NCI-H1930 (cell line): Measurements from ENCODE around the gene PLEKHG2.
"Not testable (repeated sequence)": the region's sequence is repeated elsewhere in the genome, so short reads cannot be mapped to it uniquely, and the experiment has no call there.

Experiments used
- DNase-seq, 2 experiments: peaks; one replicate each; lab custom pipeline; 2025; lab: John Stamatoyannopoulos, UW

The PLEKHG2 gene

DNA sequence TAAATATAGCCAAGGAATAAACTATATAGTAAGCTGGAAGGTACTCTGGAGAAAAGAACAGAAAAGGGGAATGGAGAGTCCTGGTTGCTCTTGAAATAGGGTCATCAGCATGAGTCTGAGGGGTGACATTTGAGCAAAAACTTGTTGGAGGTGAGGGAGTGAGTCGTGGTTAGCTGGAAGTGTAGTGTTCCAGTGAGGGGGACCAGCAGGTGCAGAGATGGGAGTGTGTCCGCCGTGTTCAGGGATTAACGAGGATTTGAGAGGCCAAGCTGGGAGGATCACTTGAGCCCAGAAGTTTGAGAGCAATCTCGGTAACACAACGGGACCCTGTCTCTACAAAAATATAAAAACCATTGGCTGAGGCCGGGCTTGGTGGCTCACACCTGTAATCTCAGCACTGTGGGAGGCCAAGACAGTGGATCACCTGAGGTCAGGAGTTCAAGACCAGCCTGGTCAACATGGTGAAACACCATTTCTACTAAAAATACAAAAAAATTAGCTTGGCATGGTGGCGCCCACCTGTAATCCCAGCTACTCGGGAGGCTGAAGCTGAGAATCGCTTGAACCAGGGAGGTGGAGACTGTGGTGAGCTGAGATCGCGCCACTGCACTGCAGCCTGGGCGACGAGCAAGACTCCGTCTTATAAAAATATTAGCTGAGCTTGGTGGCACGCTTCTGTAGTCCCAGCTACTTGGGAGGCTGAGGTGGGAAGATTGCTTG lies 34.1 kb downstream of the PLEKHG2 start:
- no peak for DNase-seq

DNA sequence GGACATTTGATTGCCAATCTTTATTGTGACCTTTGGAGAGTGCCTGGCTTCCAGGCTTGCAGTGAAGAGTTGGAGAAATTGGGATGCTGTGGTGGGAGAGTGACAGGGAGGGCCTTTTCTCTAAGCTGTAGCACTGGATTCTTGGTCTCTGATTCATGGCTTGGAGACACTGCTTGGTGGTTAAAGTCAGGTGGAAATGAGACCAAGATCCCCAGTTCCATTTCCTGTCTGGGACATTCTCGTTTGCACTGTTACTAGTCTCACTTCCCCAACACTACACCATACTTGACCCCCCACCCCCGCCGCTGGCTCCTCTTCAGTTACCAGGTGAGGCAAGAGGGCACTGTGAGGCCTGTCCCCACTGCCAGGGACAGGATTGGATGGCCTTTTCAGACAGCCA lies 35.8 kb downstream of the PLEKHG2 start:
- DNase-seq = no peak

DNA sequence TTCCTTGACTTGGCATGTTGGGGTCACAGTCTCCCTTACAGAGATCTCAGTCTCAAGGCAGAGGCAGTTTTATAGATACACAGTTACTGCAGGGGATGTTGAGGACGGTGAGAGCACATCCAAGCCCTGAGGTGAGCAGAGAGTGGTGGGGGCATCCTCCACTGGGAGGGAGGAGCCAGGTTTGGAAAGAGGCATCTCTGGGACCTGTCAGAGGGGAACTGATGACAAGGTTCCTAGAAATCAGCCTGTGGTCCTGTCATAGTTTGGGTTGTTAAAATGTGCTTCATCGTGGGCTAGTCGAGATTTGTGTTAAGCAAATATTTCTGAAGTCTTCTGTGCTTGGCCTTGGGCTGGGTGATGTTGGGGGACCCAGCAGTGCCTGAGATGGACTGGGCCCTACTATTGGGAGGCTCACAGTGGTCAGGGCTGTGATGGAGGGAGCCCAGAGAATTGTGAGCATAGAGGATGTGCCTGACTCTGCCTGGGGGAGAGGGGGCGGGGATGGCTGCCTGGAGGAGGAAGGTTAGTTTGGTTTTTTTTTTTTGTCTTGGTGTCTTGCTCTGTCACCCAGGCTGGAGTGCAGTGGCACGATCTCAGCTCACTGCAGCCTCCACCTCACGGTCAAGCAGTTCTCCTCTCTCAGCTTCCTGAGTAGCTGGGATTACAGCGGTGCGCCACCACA lies 36.8 kb downstream of the PLEKHG2 start:
- no peak for DNase-seq

DNA sequence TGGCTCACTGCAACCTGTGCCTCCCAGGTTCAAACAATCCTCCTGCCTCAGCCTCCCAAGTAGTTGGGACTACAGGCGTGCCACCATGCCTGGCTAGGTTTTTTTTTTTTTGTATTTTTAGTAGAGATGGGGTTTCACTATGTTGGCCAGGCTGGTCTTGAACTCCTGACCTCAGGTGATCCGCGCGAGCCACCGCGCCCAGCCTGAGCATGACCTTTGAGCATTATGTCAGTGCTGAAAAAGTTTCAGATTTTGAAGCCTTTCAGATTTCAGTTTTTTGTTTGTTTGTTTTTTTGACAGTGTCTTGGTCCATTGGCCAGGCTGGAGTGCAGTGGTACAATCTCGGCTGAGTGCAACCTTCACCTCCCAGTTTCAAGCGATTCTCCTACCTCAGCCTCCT lies 38.8 kb downstream of the PLEKHG2 start:
- DNase-seq = not testable (repeated sequence)

DNA sequence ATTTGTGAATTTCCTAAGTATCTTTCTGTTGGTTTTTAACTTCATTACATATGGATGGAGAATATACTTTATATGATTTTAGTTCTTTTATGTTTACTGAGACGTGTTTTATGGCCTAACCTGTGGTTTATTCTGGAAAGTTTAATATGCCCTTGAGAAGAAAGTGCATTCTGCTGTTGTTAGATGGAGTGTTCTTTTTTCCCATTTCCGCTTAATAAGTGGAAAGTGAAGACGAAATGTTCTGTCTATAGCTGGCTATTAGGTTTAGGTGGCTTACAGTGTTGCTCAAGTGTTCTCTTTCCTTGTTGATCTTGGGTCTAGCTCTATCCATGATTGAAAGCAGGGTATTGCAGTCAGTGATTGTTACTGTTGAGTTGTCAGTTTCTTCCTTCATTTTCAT lies 50.9 kb downstream of the PLEKHG2 start:
- no peak for DNase-seq

DNA sequence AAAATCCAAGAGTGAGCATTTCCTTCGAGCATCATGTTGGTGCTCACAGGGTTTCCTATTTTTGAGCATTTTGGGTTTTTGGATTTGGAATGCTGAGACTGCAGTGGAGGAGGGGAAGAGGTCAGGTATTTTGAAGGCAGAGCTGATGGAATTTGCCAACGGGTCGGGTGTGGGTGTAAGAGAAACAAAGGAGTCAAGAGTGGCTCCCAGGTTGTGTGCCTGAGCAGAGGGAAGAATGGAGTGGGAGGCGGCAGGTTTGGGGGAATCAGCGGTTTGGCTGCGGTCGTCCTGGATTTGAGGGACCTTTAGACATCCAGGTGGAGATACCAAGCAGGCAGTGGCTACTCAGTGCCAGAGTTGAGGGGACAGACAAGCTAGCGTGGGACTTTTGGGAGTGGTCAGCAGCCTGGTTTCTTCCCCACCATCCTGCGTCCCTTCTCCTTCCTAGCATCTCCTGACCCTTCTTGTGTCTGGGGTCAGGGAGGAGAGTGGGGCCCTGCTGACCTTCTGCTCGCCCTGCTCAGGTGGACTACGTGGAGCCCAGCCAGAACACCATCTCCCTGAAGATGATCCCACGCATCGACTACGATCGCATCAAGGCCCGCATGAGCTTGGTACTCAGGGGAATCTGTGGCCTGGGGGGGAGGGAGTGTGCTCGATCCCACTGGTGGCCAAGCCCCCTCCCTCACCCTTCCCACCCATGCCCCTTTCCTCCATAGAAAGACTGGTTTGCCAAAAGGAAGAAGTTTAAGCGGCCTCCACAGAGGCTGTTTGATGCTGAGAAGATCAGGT lies 53.7 kb downstream of the PLEKHG2 start:
- DNase-seq = no peak

DNA sequence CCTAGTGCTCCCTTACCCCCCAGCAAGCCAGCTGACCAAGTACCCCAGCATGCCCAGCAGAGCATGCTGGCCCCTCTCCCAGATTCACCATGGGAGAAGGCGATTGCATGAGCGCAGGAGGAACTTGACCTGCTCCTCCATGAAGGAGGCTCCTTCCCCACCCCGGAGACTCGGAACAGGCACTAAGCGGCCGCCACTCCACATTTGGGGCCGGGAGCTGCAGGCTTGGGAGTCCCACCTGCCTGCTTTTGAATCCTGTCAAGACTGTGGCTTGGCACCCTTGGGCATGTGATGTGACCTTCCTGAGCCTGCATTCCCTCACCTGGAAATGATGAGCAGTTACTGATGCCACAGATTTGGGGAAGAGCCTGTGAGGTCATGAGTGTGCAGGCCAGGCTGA lies 55.5 kb downstream of the PLEKHG2 start:
- no peak for DNase-seq

DNA sequence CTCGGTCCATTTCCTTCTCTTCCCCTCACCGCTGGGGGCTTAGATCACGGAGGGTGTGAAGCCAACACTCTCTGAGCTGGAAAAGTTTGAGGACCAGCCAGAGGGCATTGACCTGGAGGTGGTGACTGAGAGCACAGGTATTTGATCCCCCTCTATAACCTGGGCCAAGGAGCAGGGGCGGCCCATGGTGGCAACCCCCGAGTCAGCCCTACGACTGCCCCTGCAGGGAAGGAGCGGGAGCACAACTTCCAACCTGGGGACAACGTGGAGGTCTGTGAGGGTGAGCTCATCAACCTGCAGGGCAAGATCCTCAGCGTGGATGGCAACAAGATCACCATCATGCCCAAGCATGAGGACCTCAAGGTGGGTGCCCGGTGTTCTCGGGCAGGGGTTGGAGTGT lies 56.6 kb downstream of the PLEKHG2 start:
- no peak for DNase-seq

DNA sequence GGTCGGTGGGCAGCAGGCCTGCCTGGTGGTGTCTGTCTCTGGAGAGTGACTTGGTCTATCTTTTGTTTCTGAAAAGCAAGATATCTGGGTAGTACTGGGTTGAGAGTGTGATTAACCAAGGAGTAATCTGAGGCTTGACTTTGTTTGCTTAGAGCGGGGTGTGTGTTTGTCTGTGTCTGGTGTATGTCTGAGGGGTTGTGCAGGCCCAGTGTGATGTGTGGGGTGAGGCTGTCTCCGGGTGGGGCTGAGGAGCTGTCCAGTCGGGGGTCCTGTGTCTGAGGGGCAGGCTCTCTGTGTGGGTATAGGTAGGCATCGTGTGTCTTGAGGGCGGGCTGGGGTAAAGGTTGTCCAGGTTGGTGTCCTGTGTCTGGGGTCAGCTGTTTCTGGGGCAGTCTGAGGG lies 57.1 kb downstream of the PLEKHG2 start:
- no peak for DNase-seq

DNA sequence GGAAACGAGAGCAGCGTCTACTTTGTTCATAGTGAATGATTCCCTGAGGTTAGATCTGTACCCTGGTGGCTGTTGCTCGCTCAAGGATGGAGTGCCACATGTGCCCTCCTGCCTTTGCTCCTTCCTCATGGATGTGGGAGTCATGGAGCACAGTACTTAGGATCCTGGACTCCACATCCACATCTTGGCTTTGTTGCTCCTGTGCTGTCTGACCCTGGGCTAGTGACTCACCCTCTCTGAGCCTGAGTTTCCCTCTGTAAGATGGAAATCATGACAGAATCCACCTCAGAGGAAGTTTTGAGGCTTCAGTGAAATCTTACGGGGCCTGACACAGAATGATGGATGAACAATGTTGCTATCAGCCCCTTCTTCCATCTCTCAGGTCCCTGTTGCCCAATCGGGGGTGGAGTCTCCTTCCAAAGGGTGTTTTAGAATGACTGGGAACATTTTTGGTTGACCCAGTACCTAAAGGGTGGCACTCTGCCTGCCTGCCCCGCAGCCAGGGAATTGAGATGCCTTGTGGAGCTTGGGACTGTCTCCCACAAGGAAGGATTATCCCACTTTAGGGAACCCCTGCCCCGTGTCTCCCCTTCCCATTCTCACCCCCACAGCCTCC lies 58.4 kb downstream of the PLEKHG2 start:
- no peak for DNase-seq

DNA sequence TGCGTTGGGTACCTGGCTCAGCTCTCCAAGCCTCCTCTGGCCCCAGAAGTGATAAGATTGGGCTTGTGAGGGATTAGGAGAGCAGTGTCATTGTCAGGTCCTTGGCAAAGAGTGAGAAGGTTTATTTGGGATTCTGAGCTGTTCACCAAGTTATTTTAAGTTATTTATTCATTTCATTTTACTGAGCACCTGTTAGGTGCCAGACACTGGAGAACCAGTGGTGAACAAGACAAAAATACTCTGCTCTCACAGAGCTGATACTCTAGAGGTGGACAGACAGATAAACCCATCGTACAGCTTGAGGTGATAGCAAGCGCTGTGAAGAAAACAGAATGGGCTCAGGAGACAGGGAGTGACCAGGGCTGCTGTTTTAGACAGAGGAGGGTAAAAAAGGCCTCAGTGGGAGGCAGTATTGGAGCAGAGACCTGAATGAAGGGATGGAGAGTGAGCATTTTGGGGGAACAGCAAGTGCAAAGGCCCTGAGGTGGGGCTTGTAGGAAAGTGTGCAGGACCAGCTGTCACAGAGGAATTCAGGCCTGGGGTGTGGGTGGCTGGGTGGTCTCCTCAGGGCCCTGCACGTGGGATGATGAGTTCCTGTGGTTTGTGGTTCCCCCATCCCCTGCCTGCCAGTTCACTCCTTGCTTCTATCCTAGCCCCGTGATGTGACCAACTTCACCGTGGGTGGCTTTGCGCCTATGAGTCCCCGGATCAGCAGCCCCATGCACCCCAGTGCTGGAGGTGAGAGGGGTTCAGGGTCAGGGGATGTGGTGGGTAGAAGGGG lies 59.5 kb downstream of the PLEKHG2 start:
- DNase-seq = no peak

DNA sequence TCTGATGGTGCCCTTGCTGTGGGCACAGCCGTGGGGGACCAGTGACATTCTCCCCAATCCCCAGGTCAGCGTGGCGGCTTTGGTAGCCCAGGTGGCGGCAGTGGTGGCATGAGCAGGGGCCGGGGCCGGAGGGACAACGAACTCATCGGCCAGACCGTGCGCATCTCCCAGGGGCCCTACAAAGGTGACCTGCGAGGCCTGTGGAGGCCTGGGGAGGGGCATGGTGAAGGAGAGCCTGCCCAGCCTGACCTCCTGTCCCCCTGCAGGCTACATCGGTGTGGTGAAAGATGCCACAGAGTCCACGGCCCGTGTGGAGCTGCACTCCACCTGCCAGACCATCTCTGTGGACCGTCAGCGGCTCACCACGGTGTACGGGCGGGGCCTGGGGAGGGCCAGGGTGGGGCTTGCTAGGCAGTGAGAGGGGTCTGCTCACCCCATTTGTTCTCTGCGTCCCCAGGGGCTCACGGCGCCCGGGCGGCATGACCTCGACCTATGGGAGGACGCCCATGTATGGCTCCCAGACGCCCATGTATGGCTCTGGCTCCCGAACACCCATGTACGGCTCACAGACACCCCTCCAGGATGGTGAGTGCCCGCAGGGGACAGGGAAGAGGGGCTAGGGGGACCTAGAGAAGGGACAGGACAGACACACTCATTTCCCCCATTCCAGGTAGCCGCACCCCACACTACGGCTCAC lies 60.4 kb downstream of the PLEKHG2 start:
- DNase-seq = no peak

DNA sequence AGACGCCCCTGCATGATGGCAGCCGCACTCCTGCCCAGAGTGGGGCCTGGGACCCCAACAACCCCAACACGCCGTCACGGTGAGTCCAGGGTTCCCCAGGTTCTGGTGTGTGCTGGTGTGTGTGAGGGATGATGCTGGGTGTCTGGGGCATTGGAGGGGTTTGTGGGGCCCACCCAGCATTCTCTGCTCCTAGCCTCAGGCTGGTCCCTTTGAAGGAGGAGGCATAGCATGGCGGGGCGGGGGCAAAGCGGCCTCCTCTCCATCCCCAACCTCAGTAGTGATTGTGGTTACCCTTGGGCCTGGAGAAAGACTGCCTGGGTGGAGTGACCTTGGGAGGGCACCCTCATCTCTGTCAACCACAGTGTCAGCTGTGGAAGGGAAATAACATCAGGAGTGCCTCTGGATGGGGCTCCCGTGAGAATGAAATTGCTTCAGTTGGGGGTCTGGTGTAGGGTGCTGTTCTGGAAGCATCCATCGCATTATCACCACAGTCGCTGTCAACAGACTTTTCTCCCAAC lies 61.0 kb downstream of the PLEKHG2 start:
- DNase-seq = no peak

DNA sequence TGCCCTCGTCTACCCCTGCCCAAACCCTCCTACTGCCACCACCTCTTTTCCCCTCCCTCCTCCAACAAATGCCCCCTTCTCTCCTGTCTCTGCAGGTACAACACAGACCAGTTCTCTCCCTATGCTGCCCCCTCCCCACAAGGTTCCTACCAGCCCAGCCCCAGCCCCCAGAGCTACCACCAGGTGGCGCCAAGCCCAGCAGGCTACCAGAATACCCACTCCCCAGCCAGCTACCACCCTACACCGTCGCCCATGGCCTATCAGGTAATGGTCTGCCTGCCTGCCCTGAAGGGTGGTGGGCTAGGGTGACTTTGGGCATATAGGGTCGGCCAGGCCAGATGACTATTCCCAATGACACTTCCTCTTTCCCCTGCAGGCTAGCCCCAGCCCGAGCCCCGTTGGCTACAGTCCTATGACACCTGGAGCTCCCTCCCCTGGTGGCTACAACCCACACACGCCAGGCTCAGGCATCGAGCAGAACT lies 61.7 kb downstream of the PLEKHG2 start:
- DNase-seq = peak; percentile 26 to 54

DNA sequence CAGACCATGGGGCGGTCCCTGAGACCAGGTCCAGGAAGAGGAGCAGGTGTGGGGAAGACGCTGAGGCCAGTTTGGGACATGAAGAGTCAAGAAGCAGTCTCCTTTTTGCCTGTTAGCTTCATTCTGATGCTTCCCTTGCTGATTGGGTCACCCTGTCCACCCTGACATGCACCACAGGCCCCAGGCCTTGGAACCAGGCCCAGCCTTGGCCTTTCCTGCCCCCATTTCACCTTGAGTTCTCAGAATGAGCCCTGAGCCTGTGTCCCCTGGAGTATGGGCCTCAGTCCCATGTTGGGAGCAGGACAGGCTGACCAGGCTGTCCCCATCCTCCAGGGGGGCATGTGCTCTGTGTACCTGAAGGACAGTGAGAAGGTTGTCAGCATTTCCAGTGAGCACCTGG lies 63.3 kb downstream of the PLEKHG2 start:
- no peak for DNase-seq
